HepG2 (cell line): ENCODE measurements around the gene NR1H3. TPM values are rescaled to one million over a fixed set of nuclear protein-coding genes. Genes with fewer than 3 reads are reported as not detected.

Experiments
- AKAP8 ChIP-seq: sonication (generic); formaldehyde crosslinking; IDR thresholded peaks from 2 replicates; pipeline ENCODE4 v1.5.1; 2020; ENCODE audit warnings: mild to moderate bottlenecking, missing genetic modification reagents
- ATF5 ChIP-seq: sonication (generic); formaldehyde crosslinking; IDR thresholded peaks from 2 replicates; pipeline ENCODE4 v1.4.0; 2020; ENCODE audit warnings: mild to moderate bottlenecking, low read depth, missing genetic modification reagents
- CAMTA2 ChIP-seq: sonication (generic); formaldehyde crosslinking; IDR thresholded peaks from 2 replicates; pipeline ENCODE4 v1.4.0; 2020; ENCODE audit warnings: mild to moderate bottlenecking, missing genetic modification reagents, borderline replicate concordance
- GABPA ChIP-seq, 2 experiments: IDR thresholded peaks; 2 replicates each; pipeline ENCODE4 v1.6.1; 2011 to 2016; ENCODE audit warnings: low read depth in 2 of 2, low read length in 1 of 2, missing biosample characterization in 1 of 2, missing genetic modification characterization in 1 of 2
- HHEX ChIP-seq: IDR thresholded peaks from 2 replicates; pipeline ENCODE4 v1.6.1; 2016; ENCODE audit warnings: control low read depth
- HNRNPL ChIP-seq: fragments of 200-400 bp; formaldehyde crosslinking; IDR thresholded peaks from 2 replicates; pipeline ENCODE4 v1.6.1; 2017; ENCODE audit warnings: mild to moderate bottlenecking, low read depth, low read length
- KMT2B ChIP-seq: IDR thresholded peaks from 2 replicates; pipeline ENCODE4 v1.6.1; 2016; ENCODE audit warnings: missing genetic modification reagents, missing compliant biosample characterization
- NFIC ChIP-seq: IDR thresholded peaks from 2 replicates; pipeline ENCODE4 v1.6.1; 2012; ENCODE audit warnings: mild to moderate bottlenecking, low read length, inconsistent platforms
- SKIL ChIP-seq: sonication (generic); formaldehyde crosslinking; IDR thresholded peaks from 2 replicates; pipeline ENCODE4 v1.8.0; 2022; ENCODE audit warnings: missing genetic modification reagents, mild to moderate bottlenecking, moderate library complexity, borderline replicate concordance
- TARDBP ChIP-seq: sonication (generic); formaldehyde crosslinking; IDR thresholded peaks from 2 replicates; pipeline ENCODE4 v1.8.0; 2022; ENCODE audit warnings: mild to moderate bottlenecking, missing genetic modification reagents
- TCF12 ChIP-seq, 2 experiments: fragments of 450-650 bp in 1 of 2; sonication (generic) in 1 of 2; formaldehyde crosslinking in 1 of 2; IDR thresholded peaks; 2 replicates each; pipeline versions ENCODE4 v1.6.1 to v1.8.0; 2017 to 2022; ENCODE audit warnings: antibody characterized with exemption in 1 of 2, mild to moderate bottlenecking in 1 of 2, missing genetic modification reagents in 1 of 2, moderate library complexity in 1 of 2
- TFDP1 ChIP-seq: IDR thresholded peaks from 2 replicates; pipeline ENCODE4 v1.6.1; 2016; ENCODE audit warnings: missing compliant biosample characterization, missing genetic modification reagents, borderline replicate concordance
- ZBTB38 ChIP-seq: sonication (generic); formaldehyde crosslinking; IDR thresholded peaks from 2 replicates; pipeline ENCODE4 v1.5.1; 2020; ENCODE audit warnings: mild to moderate bottlenecking, missing genetic modification reagents
- ZNF142 ChIP-seq: sonication (generic); formaldehyde crosslinking; IDR thresholded peaks from 2 replicates; pipeline ENCODE4 v1.4.0; 2020; ENCODE audit warnings: missing genetic modification reagents
- ZNF343 ChIP-seq: sonication (generic); formaldehyde crosslinking; IDR thresholded peaks from 2 replicates; pipeline ENCODE4 v1.4.0; 2020; ENCODE audit warnings: mild to moderate bottlenecking, missing genetic modification reagents
- ZNF431 ChIP-seq: sonication (generic); formaldehyde crosslinking; IDR thresholded peaks from 2 replicates; pipeline ENCODE4 v1.9.0; 2022; ENCODE audit warnings: missing genetic modification reagents, low read depth, mild to moderate bottlenecking, borderline replicate concordance
- ZNF530 ChIP-seq: sonication (generic); formaldehyde crosslinking; IDR thresholded peaks from 2 replicates; pipeline ENCODE4 v1.5.0; 2020; ENCODE audit warnings: low read depth, mild to moderate bottlenecking, missing genetic modification reagents
- ZNF556 ChIP-seq: sonication (generic); formaldehyde crosslinking; IDR thresholded peaks from 2 replicates; pipeline ENCODE4 v1.4.0; 2020; ENCODE audit warnings: mild to moderate bottlenecking, missing genetic modification reagents, borderline replicate concordance
- ZNF720 ChIP-seq: sonication (generic); formaldehyde crosslinking; IDR thresholded peaks from 2 replicates; pipeline ENCODE4 v1.4.0; 2020; ENCODE audit warnings: missing genetic modification reagents
- polyA plus RNA-seq, 8 experiments: library from polyadenylated mRNA; depleted of rRNA in 3 of 8; stranded (reverse) in 7 of 8; unstranded in 1 of 8; fragments of >200 nt; fragmentation: Illumina TruSeq in 4 of 8; extraction: Trizol in 4 of 8; gene quantifications; 2 replicates each; pipeline versions ENCODE4 v1.2.1 to v1.2.3, GENCODE V29; 2011 to 2016; ENCODE audit warnings: low read depth in 4 of 8, missing spikeins in 1 of 8, mixed read lengths in 1 of 8; ENCODE audit not compliant: insufficient read depth in 1 of 8
- total RNA-seq, 5 experiments: library from RNA; depleted of rRNA; stranded (reverse); fragments of >200 nt; fragmentation: Illumina TruSeq; extraction: Trizol; gene quantifications; 2 replicates each; pipeline ENCODE4 v1.2.3, GENCODE V29; 2016; ENCODE audit warnings: low read depth in 1 of 5

The NR1H3 gene
- total and polyA plus RNA-seq, 2 of the 13 experiments (the other 11 are each of a cell fraction or from before 2014, with no cell fraction given) = 41.8 to 102 TPM

- TF ChIP-seq ZNF556 (CRISPR knock-in tag) (peak; percentile 88; the same call in 1 of the 2 replicates), ATF5 (CRISPR knock-in tag) (no peak), ZBTB38 (CRISPR knock-in tag) (peak; percentile 81; the same call in 1 of the 2 replicates), ZNF530 (no peak), SKIL (no peak; the same call in 1 of the 2 replicates), HHEX (CRISPR knock-in tag) (no peak), NFIC (peak; percentile 17; the same call in 1 of the 2 replicates), TCF12 (IDR thresholded peaks at IDR 0.05) (no peak), TCF12 (CRISPR knock-in tag; IDR thresholded peaks at IDR 0.05) (no peak), AKAP8 (CRISPR knock-in tag) (no peak), ZNF142 (CRISPR knock-in tag) (peak; percentile 76), TARDBP (peak; percentile 81), TFDP1 (peak; percentile 77), ZNF343 (CRISPR knock-in tag) (0 out of 2 replicates have a peak, but pooled peaks have one; percentile 79), ZNF431 (peak; percentile 89; the same call in 1 of the 2 replicates), CAMTA2 (0 out of 2 replicates have a peak, but pooled peaks have one; percentile 53), KMT2B (CRISPR knock-in tag) (peak; percentile 96), HNRNPL (peak; percentile 81), ZNF720 (CRISPR knock-in tag) (0 out of 2 replicates have a peak, but pooled peaks have one; percentile 52), GABPA (IDR thresholded peaks at IDR 0.05; ENCODE audit: low read depth, low read length) (peak; percentile 97), GABPA (CRISPR knock-in tag; IDR thresholded peaks at IDR 0.05; ENCODE audit: low read depth) (peak; percentile 100)
Measured at GRCh38 chr11:47248664-47249377, 9.0 kb upstream of the NR1H3 start, which contains the start of gene ACP2 (continued).
